ENCODE data around the gene SLC7A4.

Gene SLC7A4

GRCh38 chr22:20997536-20998257 lies 34.7 kb downstream of the SLC7A4 start:
- no peak for DNase-seq

GRCh38 chr22:20996598-20997535 lies 35.5 kb downstream of the SLC7A4 start:
- no peak for DNase-seq

- no peak for DNase-seq
These were observed 36.3 kb downstream of the SLC7A4 start for GRCh38 chr22:20996031-20996410.

GRCh38 chr22:20995329-20996030 lies 36.9 kb downstream of the SLC7A4 start:
- DNase-seq, result no peak

GRCh38 chr22:20994902-20995241 lies 37.5 kb downstream of the SLC7A4 start:
- no peak for DNase-seq

- no peak for DNase-seq
These were observed 38.0 kb downstream of the SLC7A4 start for GRCh38 chr22:20994128-20994901.

- DNase-seq, result no peak
These were observed 38.8 kb downstream of the SLC7A4 start for GRCh38 chr22:20993304-20994127.

- no peak for DNase-seq
These were observed 39.7 kb downstream of the SLC7A4 start for GRCh38 chr22:20992456-20993303.

GRCh38 chr22:20992056-20992442 lies 40.3 kb downstream of the SLC7A4 start:
- no peak for DNase-seq

- DNase-seq, result no peak
These were observed 40.9 kb downstream of the SLC7A4 start for GRCh38 chr22:20991252-20992055.

- DNase-seq, result no peak
These were observed 41.9 kb downstream of the SLC7A4 start for GRCh38 chr22:20990184-20991180.

- DNase-seq, result peak; percentile 29
These were observed 42.8 kb downstream of the SLC7A4 start for GRCh38 chr22:20989323-20990138.

GRCh38 chr22:20988573-20989322 lies 43.6 kb downstream of the SLC7A4 start:
- DNase-seq, result no peak

GRCh38 chr22:20987375-20987774 lies 45.0 kb downstream of the SLC7A4 start:
- DNase-seq, result no peak

GRCh38 chr22:20986365-20986764 lies 46.0 kb downstream of the SLC7A4 start:
- DNase-seq, result no peak

GRCh38 chr22:20985720-20986119 lies 46.6 kb downstream of the SLC7A4 start:
- no peak for DNase-seq

All from fibroblast of skin of right quadriceps (primary cell).